ENCODE measurements around the gene PACSIN2.

DNA sequence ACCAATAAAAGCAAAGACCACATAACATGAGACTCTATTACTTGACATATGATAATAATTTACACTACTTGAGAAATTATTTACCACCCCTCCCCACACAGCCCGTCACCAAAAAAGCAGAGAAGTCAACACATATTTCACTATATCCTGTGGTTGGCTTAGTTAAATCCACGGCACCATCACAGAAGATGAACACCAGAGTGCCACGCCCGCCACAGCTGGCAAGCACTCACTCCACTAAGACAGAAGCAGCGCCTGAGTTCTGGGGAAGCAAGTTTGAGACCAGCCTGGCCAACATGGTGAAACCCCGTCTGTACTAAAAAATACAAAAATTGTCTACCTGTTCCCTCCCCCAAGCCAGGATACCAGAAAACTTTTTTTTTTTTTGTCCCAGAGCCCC, 53.1 kb downstream of the PACSIN2 start:
- no peak for TF ChIP-seq POLR2A (IDR thresholded peaks at IDR 0.05; ENCODE audit: low read length)
- no peak for TF ChIP-seq GATA1 (IDR thresholded peaks at IDR 0.05; ENCODE audit: low read depth, low read length)
